ENCODE results near the gene TNFSF8.
A peak's percentile ranks its signal among the peaks of the same experiment; 100 is the strongest.

Gene TNFSF8

GRCh38 chr9:114864471-114864870 lies 65.9 kb downstream of the TNFSF8 start:
- in situ Hi-C loops (cut with HindIII; ENCODE audit: low sequenced_read_pairs), result no loop called here
- TF ChIP-seq, protein P1, sequence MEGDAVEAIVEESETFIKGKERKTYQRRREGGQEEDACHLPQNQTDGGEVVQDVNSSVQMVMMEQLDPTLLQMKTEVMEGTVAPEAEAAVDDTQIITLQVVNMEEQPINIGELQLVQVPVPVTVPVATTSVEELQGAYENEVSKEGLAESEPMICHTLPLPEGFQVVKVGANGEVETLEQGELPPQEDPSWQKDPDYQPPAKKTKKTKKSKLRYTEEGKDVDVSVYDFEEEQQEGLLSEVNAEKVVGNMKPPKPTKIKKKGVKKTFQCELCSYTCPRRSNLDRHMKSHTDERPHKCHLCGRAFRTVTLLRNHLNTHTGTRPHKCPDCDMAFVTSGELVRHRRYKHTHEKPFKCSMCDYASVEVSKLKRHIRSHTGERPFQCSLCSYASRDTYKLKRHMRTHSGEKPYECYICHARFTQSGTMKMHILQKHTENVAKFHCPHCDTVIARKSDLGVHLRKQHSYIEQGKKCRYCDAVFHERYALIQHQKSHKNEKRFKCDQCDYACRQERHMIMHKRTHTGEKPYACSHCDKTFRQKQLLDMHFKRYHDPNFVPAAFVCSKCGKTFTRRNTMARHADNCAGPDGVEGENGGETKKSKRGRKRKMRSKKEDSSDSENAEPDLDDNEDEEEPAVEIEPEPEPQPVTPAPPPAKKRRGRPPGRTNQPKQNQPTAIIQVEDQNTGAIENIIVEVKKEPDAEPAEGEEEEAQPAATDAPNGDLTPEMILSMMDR (IDR thresholded peaks at IDR 0.05; ENCODE audit: low read depth, low read length, missing control alignments), result no peak
- no peak for DNase-seq (ENCODE audit: low read depth)

GRCh38 chr9:114861922-114862605 lies 68.3 kb downstream of the TNFSF8 start:
- TF ChIP-seq, protein P1 (IDR thresholded peaks at IDR 0.05; ENCODE audit: low read depth, low read length, missing control alignments), result no peak
- H3K4me3 ChIP-seq (ENCODE audit: low read depth, low read length), result no peak overlapping the region
- in situ Hi-C loops (cut with HindIII; ENCODE audit: low sequenced_read_pairs), result no loop called here
- DNase-seq (ENCODE audit: low read depth), result peak; percentile 3

More at GRCh38 chr9:114864471-114864870, 65.9 kb downstream of the TNFSF8 start:
- H3K4me3 ChIP-seq (ENCODE audit: low read depth, low read length), result no peak overlapping the region

GRCh38 chr9:114861273-114861672 lies 69.1 kb downstream of the TNFSF8 start:
- no peak for DNase-seq (ENCODE audit: low read depth)
- H3K4me3 ChIP-seq (ENCODE audit: low read depth, low read length), result no peak overlapping the region
- in situ Hi-C loops (cut with HindIII; ENCODE audit: low sequenced_read_pairs), result no loop called here
- TF ChIP-seq, protein P1 (IDR thresholded peaks at IDR 0.05; ENCODE audit: low read depth, low read length, missing control alignments), result no peak

DNA sequence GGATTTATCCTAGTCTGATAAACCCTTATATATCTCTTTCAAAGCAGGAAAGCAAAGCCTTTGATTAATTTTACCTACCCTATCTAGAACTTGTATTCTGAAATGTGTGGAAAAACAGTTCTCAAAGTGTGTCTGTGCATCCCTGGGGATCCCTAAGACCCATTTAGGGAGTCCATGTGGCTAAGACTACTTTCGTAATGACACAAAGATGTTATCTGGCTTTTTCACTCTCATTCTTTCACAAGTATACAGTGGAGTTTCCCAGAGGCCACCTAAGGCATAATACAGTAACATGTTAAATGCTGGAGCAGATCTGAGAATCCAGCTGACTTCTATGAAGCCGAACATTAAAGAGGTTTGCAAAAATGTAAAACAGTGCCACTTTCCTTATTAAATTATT lies 70.2 kb downstream of the TNFSF8 start:
- in situ Hi-C loops (cut with HindIII; ENCODE audit: low sequenced_read_pairs), result no loop called here

DNA sequence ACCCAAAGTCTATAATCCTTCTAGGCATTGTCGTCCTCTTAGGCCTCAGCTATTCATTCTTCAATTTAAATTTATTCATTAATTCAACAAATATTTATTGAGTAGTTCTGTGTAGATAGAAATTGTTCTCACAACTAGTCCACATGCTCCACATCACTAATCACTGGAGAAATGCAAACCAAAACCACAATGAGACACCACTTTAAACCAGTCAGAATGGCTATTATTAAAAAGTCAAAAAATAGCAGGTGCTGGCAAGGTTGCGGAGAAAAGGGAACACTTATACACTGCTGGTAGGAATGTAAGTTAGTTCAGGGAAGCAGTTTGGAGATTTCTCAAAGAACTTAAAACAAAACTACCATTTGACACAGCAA lies 73.5 kb downstream of the TNFSF8 start:
- no peak overlapping the region for H3K4me3 ChIP-seq (ENCODE audit: low read depth, low read length)
- in situ Hi-C loops (cut with HindIII; ENCODE audit: low sequenced_read_pairs), result no loop called here
- TF ChIP-seq, protein P1 (IDR thresholded peaks at IDR 0.05; ENCODE audit: low read depth, low read length, missing control alignments), result no peak

More for the DNA sequence above, 70.2 kb downstream of the TNFSF8 start:
- TF ChIP-seq, protein P1 (IDR thresholded peaks at IDR 0.05; ENCODE audit: low read depth, low read length, missing control alignments), result no peak
- no peak overlapping the region for H3K4me3 ChIP-seq (ENCODE audit: low read depth, low read length)
- no peak for DNase-seq (ENCODE audit: low read depth)

GRCh38 chr9:114856215-114856941 lies 74.0 kb downstream of the TNFSF8 start:
- H3K4me3 ChIP-seq (ENCODE audit: low read depth, low read length), result no peak overlapping the region
- TF ChIP-seq, protein P1 (IDR thresholded peaks at IDR 0.05; ENCODE audit: low read depth, low read length, missing control alignments), result no peak
- in situ Hi-C loops (cut with HindIII; ENCODE audit: low sequenced_read_pairs), result no loop called here
- no peak for DNase-seq (ENCODE audit: low read depth)

More for the DNA sequence above, 73.5 kb downstream of the TNFSF8 start:
- no peak for DNase-seq (ENCODE audit: low read depth)

All from astrocyte of the cerebellum (primary cell).